Panc1 (cell line): Measurements from ENCODE around the gene SH2D3C.

Experiments
- CTCF ChIP-seq: fragments of 450-650 bp; IDR thresholded peaks from 2 replicates; pipeline ENCODE4 v1.5.1; 2017; ENCODE audit warnings: mild to moderate bottlenecking
- POLR2AphosphoS5 ChIP-seq: IDR thresholded peaks from 2 replicates; pipeline ENCODE4 v1.6.1; 2012; ENCODE audit warnings: mild to moderate bottlenecking, low read depth, low read length, moderate library complexity
- SIN3A ChIP-seq: IDR thresholded peaks from 2 replicates; pipeline ENCODE4 v1.6.1; 2012; ENCODE audit warnings: low read depth, mild to moderate bottlenecking, low read length, moderate library complexity, borderline replicate concordance; ENCODE audit not compliant: insufficient read depth
- TF ChIP-seq, protein P1 (sequence below), 2 experiments: IDR thresholded peaks; 2 replicates each; pipeline ENCODE4 v1.6.1; 2011 to 2012; ENCODE audit warnings: low read depth in 2 of 2, control low read depth in 1 of 2, low read length in 1 of 2, mild to moderate bottlenecking in 1 of 2, moderate library complexity in 1 of 2; ENCODE audit not compliant: insufficient read depth in 1 of 2

DNA sequence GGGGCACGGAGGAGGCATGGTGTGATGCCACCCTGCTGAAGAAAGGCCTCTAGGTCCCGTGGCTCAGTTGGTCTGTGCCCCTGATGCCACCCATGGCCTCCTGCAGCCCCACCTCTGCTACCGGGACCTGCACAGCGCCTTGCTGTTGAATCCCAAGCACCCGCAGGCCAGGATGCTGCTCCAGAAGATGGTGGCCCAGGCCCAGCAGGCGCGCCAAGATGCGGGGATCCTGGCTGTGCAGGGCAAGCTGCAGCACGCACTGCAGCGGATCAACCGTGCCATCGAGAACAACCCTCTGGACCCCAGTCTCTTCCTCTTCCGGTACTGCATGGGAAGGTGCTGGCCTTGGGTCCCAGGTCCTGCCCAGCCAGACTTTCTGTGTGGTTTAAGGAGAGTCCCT lies 55.5 kb downstream of the SH2D3C start:
- TF ChIP-seq SIN3A (no peak), CTCF (no peak), POLR2AphosphoS5 (no peak)
- TF ChIP-seq, protein P1, sequence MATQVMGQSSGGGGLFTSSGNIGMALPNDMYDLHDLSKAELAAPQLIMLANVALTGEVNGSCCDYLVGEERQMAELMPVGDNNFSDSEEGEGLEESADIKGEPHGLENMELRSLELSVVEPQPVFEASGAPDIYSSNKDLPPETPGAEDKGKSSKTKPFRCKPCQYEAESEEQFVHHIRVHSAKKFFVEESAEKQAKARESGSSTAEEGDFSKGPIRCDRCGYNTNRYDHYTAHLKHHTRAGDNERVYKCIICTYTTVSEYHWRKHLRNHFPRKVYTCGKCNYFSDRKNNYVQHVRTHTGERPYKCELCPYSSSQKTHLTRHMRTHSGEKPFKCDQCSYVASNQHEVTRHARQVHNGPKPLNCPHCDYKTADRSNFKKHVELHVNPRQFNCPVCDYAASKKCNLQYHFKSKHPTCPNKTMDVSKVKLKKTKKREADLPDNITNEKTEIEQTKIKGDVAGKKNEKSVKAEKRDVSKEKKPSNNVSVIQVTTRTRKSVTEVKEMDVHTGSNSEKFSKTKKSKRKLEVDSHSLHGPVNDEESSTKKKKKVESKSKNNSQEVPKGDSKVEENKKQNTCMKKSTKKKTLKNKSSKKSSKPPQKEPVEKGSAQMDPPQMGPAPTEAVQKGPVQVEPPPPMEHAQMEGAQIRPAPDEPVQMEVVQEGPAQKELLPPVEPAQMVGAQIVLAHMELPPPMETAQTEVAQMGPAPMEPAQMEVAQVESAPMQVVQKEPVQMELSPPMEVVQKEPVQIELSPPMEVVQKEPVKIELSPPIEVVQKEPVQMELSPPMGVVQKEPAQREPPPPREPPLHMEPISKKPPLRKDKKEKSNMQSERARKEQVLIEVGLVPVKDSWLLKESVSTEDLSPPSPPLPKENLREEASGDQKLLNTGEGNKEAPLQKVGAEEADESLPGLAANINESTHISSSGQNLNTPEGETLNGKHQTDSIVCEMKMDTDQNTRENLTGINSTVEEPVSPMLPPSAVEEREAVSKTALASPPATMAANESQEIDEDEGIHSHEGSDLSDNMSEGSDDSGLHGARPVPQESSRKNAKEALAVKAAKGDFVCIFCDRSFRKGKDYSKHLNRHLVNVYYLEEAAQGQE (IDR thresholded peaks at IDR 0.05; ENCODE audit: insufficient read depth in 1 of 2, low read depth in 2 of 2, low read length in 1 of 2) = no peak
